ENCODE data around the gene QSOX2. TPM values are rescaled to one million over a fixed set of nuclear protein-coding genes. Genes with fewer than 3 reads are reported as not detected.

The QSOX2 gene
- total RNA-seq, 1 experiment from 2014 or later = 34.6 TPM

GRCh38 chr9:136278894-136279293 is 33.3 kb upstream of the QSOX2 start:
- POLR2A ChIA-PET (ENCODE audit: unreplicated experiment) = interaction anchor here (0.6 kb wide), 1 partner anchor 121 kb away, joined by 3 read pairs; the partner anchor contains the start of gene SNAPC4

GRCh38 chr9:136278221-136278620 is 32.6 kb upstream of the QSOX2 start:
- no peaks in the 10 kb centered on the region for H3K9me3 ChIP-seq (ENCODE audit: insufficient read depth, low read depth)

More at GRCh38 chr9:136278894-136279293, 33.3 kb upstream of the QSOX2 start:
- H3K9me3 ChIP-seq (ENCODE audit: insufficient read depth, low read depth) = no peaks in the 10 kb centered on the region
- no peaks in the 10 kb centered on the region for H3K36me3 ChIP-seq (ENCODE audit: low read depth)
- H2AFZ ChIP-seq = no peak overlapping the region
- H3K4me2 ChIP-seq = no peak overlapping the region
- BruUV-seq (replicated peaks) = no TSS peak
- CTCF ChIA-PET = no interaction called here
- no peak for TF ChIP-seq EZH2 (IDR thresholded peaks at IDR 0.05; ENCODE audit: low read depth)
- no peak for TF ChIP-seq CTCF (conservative IDR thresholded peaks at IDR 0.05)
- H3F3A ChIP-seq (ENCODE audit: insufficient read depth, low read depth) = no peaks in the 10 kb centered on the region; the same call in 1 of the 2 replicates
- no peaks in the 10 kb centered on the region for H3K9me2 ChIP-seq (ENCODE audit: insufficient read depth)
- no peaks in the 10 kb centered on the region for H4K20me1 ChIP-seq (ENCODE audit: insufficient read depth)
- intact Hi-C loops (cut with micrococcal nuclease; ENCODE audit: unreplicated experiment) = no loop called here
- H3K27ac ChIP-seq = no peak overlapping the region
- H3K4me1 ChIP-seq (replicated peaks; ENCODE audit: insufficient read depth) = no peaks in the 10 kb centered on the region
- no peak for DNase-seq
- H3K79me2 ChIP-seq (ENCODE audit: low read depth) = no peaks in the 10 kb centered on the region
- H3K27me3 ChIP-seq (ENCODE audit: insufficient read depth, low read depth) = peaks cover 66% of the 10 kb centered on the region
- no peak overlapping the region for H3K4me3 ChIP-seq

GRCh38 chr9:136277746-136278145 is 32.1 kb upstream of the QSOX2 start:
- H3K27ac ChIP-seq = no peak overlapping the region
- TF ChIP-seq EZH2 (IDR thresholded peaks at IDR 0.05; ENCODE audit: low read depth) (no peak), CTCF (conservative IDR thresholded peaks at IDR 0.05) (no peak)
- intact Hi-C loops (cut with micrococcal nuclease; ENCODE audit: unreplicated experiment) = no loop called here
- H3K4me1 ChIP-seq (replicated peaks; ENCODE audit: insufficient read depth) = no peaks in the 10 kb centered on the region
- H2AFZ ChIP-seq = no peak overlapping the region
- no peak overlapping the region for H3K4me2 ChIP-seq
- no peaks in the 10 kb centered on the region for H3K79me2 ChIP-seq (ENCODE audit: low read depth)
- no peak for DNase-seq
- no peaks in the 10 kb centered on the region for H3F3A ChIP-seq (ENCODE audit: insufficient read depth, low read depth)
- ChIA-PET POLR2A (ENCODE audit: unreplicated experiment) (no interaction called here), CTCF (no interaction called here)
- H3K9me2 ChIP-seq (ENCODE audit: insufficient read depth) = no peaks in the 10 kb centered on the region
- H3K4me3 ChIP-seq = no peak overlapping the region
- H4K20me1 ChIP-seq (ENCODE audit: insufficient read depth) = no peaks in the 10 kb centered on the region
- H3K36me3 ChIP-seq (ENCODE audit: low read depth) = no peaks in the 10 kb centered on the region
- no TSS peak for BruUV-seq (replicated peaks)
- no peaks in the 10 kb centered on the region for H3K9me3 ChIP-seq (ENCODE audit: insufficient read depth, low read depth)
- H3K27me3 ChIP-seq (ENCODE audit: insufficient read depth, low read depth) = peaks cover 77% of the 10 kb centered on the region

More at GRCh38 chr9:136278221-136278620, 32.6 kb upstream of the QSOX2 start:
- Histone ChIP-seq H3K27ac (no peak overlapping the region), H3K9me2 (ENCODE audit: insufficient read depth) (no peaks in the 10 kb centered on the region), H3K4me3 (no peak overlapping the region), H3K4me2 (no peak overlapping the region), H3K36me3 (ENCODE audit: low read depth) (no peaks in the 10 kb centered on the region), H4K20me1 (ENCODE audit: insufficient read depth) (no peaks in the 10 kb centered on the region), H3K27me3 (ENCODE audit: insufficient read depth, low read depth) (peaks cover 73% of the 10 kb centered on the region), H2AFZ (no peak overlapping the region), H3F3A (ENCODE audit: insufficient read depth, low read depth) (no peaks in the 10 kb centered on the region; the same call in 1 of the 2 replicates), H3K4me1 (replicated peaks; ENCODE audit: insufficient read depth) (no peaks in the 10 kb centered on the region), H3K79me2 (ENCODE audit: low read depth) (no peaks in the 10 kb centered on the region)
- TF ChIP-seq EZH2 (IDR thresholded peaks at IDR 0.05; ENCODE audit: low read depth) (no peak), CTCF (conservative IDR thresholded peaks at IDR 0.05) (no peak)
- ChIA-PET POLR2A (ENCODE audit: unreplicated experiment) (interaction anchor here (0.6 kb wide), 1 partner anchor 122 kb away, joined by 3 read pairs; the partner anchor contains the start of gene SNAPC4), CTCF (interaction anchor here (0.6 kb wide), 1 partner anchor 479 kb away, joined by 3 read pairs; no protein-coding TSS in a partner anchor)
- intact Hi-C loops (cut with micrococcal nuclease; ENCODE audit: unreplicated experiment) = no loop called here
- DNase-seq = no peak
- BruUV-seq (replicated peaks) = no TSS peak
